Ascending aorta (tissue), 2 donors: ENCODE measurements around the gene PPL. TPM values are rescaled to one million over a fixed set of nuclear protein-coding genes. Genes with fewer than 3 reads are reported as not detected.

ENCODE experiments used
- DNase-seq, 2 donors: peaks; one replicate each; pipeline ENCODE4 v3.0.0-alpha.2; 2019; ENCODE audit warnings: low spot score in 2 of 2
- H3K27ac ChIP-seq, 2 donors: fragments of 200-600 bp; sonication (generic); one replicate each; pipeline ENCODE4 v1.5.1; 2016 to 2017; ENCODE audit warnings: mild to moderate bottlenecking in 1 of 2
- H3K27me3 ChIP-seq: fragments of 200-600 bp; sonication (generic); one replicate; pipeline ENCODE4 v1.5.1; 2017
- H3K36me3 ChIP-seq, 2 donors: fragments of 200-600 bp; sonication (generic); one replicate each; pipeline ENCODE4 v1.5.1; 2016
- H3K4me1 ChIP-seq, 2 donors: fragments of 200-600 bp; sonication (generic); one replicate each; pipeline ENCODE4 v1.5.1; 2016 to 2017; ENCODE audit warnings: mild to moderate bottlenecking in 1 of 2
- H3K4me3 ChIP-seq, 2 donors: fragments of 200-600 bp; sonication (generic); one replicate each; pipeline ENCODE4 v1.5.1; 2016 to 2017; ENCODE audit warnings: mild to moderate bottlenecking in 1 of 2
- H3K9me3 ChIP-seq, 2 donors: fragments of 200-600 bp; sonication (generic); one replicate each; pipeline ENCODE4 v1.5.1; 2016
- CTCF ChIP-seq, 3 experiments: fragments of 200-600 bp in 2 of 3; fragments of 450-650 bp in 1 of 3; sonication (generic) in 2 of 3; IDR thresholded peaks; one replicate each; pipeline ENCODE4 v1.5.1; 2016 to 2019; ENCODE audit warnings: antibody characterized with exemption in 3 of 3, mild to moderate bottlenecking in 1 of 3, moderate library complexity in 1 of 3
- intact Hi-C: fragments of 100-400 bp; cut with DNase I; formaldehyde crosslinking; loops from one replicate; pipeline ENCODE4 v1.15.1; 2023
- total RNA-seq: library from RNA; depleted of rRNA; stranded (reverse); fragments of >200 nt; gene quantifications from one replicate; pipeline ENCODE4 v1.1.0, GENCODE V29; 2016

Gene PPL
- total RNA-seq, 1 donor from 2014 or later, result 25.7 TPM

DNA sequence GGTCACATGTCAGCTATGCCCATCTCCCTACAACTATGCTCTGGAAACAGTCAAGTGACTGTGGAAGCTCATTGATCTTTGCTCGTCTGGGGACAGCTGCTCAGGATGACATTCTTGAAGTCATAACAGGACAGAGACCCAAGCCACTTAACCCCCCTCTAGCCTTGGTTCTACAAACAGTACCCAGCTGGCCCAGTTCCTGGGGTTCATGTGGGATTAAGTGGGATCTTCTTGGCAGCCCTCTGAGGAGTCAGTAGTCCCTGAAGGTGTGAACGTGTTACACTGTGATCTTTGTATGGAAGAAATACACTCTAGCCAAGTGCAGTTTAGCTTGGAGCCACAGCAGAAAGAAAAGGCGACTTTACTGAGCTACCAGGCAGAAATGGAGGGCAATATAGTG is 63.9 kb downstream of the PPL start:
- TF ChIP-seq CTCF (IDR thresholded peaks at IDR 0.05), result no peak
- Histone ChIP-seq H3K36me3 (peaks cover 80 to 81% of the 10 kb centered on the region in 2 donors), H3K27me3 (no peaks in the 10 kb centered on the region), H3K9me3 (no peaks in the 10 kb centered on the region), H3K4me3 (no peak overlapping the region), H3K4me1 (no peaks in the 10 kb centered on the region), H3K27ac (no peak overlapping the region)
- intact Hi-C loops, result no loop called here
- DNase-seq, result no peak

DNA sequence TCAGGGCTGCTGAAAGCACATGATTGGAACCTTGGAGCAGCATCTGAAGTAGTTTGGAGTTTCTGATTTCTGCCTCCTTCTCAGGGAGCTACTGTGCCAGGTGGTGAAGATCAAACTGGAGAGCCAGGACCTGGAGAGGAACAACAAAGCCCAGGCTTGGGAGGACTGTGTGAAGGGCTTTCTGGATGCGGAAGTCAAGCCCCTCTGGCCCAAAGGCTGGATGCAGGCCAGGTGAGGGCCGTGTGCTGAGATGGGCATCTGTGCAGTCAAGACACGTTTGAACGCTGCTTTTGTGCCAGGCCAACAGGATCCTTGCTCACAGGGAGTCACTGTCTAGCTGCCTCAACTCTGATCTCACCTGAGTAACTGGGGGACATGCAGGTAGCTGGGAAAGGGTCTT is 65.9 kb downstream of the PPL start:
- TF ChIP-seq CTCF (IDR thresholded peaks at IDR 0.05), result no peak
- Histone ChIP-seq H3K4me1 (no peaks in the 10 kb centered on the region), H3K36me3 (peaks cover 59 to 60% of the 10 kb centered on the region in 2 donors), H3K27me3 (no peaks in the 10 kb centered on the region), H3K4me3 (no peak overlapping the region), H3K9me3 (no peaks in the 10 kb centered on the region), H3K27ac (no peak overlapping the region)
- no peak for DNase-seq
- intact Hi-C loops, result no loop called here

DNA sequence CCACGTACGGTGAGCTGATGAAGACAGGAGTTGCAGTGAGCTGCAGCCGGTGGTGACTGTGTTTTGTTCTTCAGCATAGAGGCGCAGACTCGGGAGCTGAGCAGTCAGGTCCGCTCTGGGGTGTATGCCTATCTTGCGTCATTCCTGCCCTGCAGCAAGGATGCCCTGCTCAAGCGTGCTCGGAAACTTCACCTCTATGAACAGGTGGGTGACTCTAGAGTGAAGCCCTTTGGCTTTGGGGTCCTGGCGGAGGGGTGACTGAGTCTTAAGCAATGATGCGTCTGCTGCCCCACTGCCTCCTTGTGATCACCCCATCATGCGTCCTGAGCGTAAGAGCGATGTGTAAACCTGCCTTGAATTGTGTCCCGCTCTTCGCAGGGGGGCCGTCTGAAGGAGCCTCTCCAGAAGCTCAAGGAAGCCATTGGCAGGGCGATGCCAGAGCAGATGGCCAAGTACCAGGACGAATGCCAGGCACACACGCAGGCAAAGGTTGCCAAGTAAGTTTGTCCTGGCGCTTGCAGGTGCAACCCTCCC is 66.7 kb downstream of the PPL start:
- H3K27ac ChIP-seq, result no peak overlapping the region
- no peaks in the 10 kb centered on the region for H3K4me1 ChIP-seq
- H3K36me3 ChIP-seq, result peaks cover 51 to 54% of the 10 kb centered on the region in 2 donors
- H3K9me3 ChIP-seq, result no peaks in the 10 kb centered on the region
- no peak for TF ChIP-seq CTCF (IDR thresholded peaks at IDR 0.05)
- intact Hi-C loops, result no loop called here
- H3K4me3 ChIP-seq, result no peak overlapping the region
- DNase-seq, result peak in 1 of 2 donors; percentile 47
- no peaks in the 10 kb centered on the region for H3K27me3 ChIP-seq

GRCh38 chr16:4869147-4869805 is 67.7 kb downstream of the PPL start:
- Histone ChIP-seq H3K36me3 (peaks cover 41 to 44% of the 10 kb centered on the region in 2 donors), H3K4me3 (no peak overlapping the region), H3K4me1 (no peaks in the 10 kb centered on the region), H3K27me3 (no peaks in the 10 kb centered on the region), H3K9me3 (no peaks in the 10 kb centered on the region), H3K27ac (no peak overlapping the region)
- intact Hi-C loops, result no loop called here
- DNase-seq, result no peak
- TF ChIP-seq CTCF (IDR thresholded peaks at IDR 0.05), result no peak

DNA sequence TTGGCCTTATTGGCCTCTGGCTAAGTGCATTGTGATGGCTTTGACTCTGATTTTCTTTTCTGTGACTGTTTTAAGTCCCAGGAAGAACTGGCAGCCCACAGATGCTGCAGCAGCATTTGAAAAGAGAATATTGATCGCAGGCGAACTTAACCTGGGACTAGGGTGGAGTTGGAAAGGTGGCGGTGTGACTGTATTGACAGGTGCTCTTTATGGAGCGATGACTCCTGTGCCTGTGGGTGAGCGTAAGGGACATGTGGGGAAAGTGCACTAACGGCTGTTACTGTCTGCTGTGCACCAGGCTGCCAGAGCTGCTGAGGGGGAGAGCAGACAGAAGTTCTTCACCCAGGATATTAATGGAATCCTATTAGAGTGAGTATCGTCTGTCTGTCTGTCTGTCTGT is 68.4 kb downstream of the PPL start:
- Histone ChIP-seq H3K4me1 (no peaks in the 10 kb centered on the region), H3K4me3 (no peak overlapping the region), H3K27ac (no peak overlapping the region), H3K27me3 (no peaks in the 10 kb centered on the region), H3K36me3 (peaks cover 34 to 37% of the 10 kb centered on the region in 2 donors), H3K9me3 (no peaks in the 10 kb centered on the region)
- no peak for DNase-seq
- TF ChIP-seq CTCF (IDR thresholded peaks at IDR 0.05), result no peak
- intact Hi-C loops, result no loop called here
